Stimulated activated CD4-positive, alpha-beta T cell treated with anti-CD3 and anti-CD28 coated beads, Interleukin-15, amount 100 ng/mL, for 1 hour (primary cell): ENCODE data around the gene CYP4F22.
A peak's percentile ranks its signal among the peaks of the same experiment; 100 is the strongest.
"Not testable (repeated sequence)": the region's sequence is repeated elsewhere in the genome, so short reads cannot be mapped to it uniquely, and the experiment has no call there.

Source experiments
- DNase-seq, 2 donors: peaks; one replicate each; pipeline ENCODE4 v3.0.0-alpha.2; 2020; ENCODE audit warnings: low read depth in 1 of 2, low spot score in 1 of 2

Gene CYP4F22

GRCh38 chr19:15570420-15570819 lies 62.1 kb downstream of the CYP4F22 start:
- no peak for DNase-seq

DNA sequence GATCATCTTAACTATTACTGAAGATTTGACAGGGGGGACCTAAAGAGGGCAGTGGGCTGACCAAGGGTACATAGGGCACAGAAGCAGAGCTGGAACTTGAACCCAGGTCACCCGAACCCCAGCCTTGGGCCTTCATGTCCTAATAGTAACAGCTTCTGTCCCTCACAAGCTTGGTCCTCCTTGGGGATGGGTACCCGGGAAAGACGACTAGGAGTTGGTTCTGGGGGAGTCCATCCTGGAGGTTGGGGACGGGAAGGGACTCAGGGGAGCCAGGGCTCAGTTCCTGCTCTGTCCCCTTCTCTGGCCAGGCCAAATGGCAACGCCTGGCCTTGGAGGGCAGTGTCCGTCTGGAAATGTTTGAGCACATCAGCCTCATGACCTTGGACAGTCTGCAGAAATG lies 67.1 kb downstream of the CYP4F22 start:
- no peak for DNase-seq

DNA sequence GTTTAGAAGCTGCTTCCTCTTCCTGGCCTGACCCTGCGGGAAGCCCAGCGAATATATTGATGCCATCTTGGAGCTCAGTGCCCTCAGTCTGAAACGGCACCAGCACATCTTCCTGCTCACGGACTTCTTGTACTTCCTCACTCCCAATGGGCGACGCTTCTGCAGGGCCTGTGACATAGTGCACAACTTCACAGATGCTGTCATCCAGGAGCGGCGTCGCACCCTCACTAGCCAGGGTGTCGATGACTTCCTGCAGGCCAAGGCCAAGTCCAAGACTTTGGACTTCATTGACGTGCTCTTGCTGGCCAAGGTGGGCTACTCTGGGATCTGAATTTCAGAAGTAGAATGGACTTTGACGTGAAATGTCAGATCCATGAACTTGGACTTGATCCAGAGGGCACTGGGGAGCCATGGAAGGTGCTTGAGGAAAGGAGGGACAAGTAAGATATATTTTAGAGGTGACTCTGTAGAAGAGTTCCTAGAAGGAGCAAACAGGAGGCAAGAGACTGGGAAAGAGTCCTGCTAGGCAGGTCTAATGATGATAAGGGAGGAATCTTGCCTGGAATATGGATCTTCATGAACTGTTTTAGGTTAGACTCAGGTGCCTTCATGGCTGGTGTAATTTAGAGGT lies 68.3 kb downstream of the CYP4F22 start:
- DNase-seq, result no peak

- no peak for DNase-seq
Observed at GRCh38 chr19:15577184-15577771, 69.0 kb downstream of the CYP4F22 start.

- DNase-seq, result no peak
Observed at GRCh38 chr19:15583346-15583745, 75.0 kb downstream of the CYP4F22 start.

GRCh38 chr19:15584095-15584494 lies 75.8 kb downstream of the CYP4F22 start:
- no peak for DNase-seq

GRCh38 chr19:15584541-15585115 lies 76.3 kb downstream of the CYP4F22 start:
- peak; percentile 61 to 77 for DNase-seq

GRCh38 chr19:15587663-15588062 lies 79.3 kb downstream of the CYP4F22 start:
- DNase-seq, result no peak

DNA sequence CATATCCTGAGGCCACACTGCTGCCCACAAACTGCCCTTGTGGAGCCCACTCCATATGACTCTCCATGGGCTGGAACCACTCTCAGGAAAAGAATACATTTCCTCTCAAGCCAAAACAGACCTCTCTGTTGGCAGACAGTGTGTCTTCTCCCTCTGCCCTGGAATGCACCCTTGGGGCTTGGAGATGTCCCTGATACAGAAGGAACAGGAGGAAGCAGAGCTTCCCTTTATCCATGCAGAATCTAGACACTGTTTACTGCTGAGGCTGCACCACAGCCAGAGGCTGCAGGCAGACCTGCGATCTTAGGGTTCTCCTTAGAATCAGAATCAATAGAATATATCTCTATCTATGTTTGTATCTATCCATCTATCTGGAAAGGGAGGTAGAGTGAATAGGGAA lies 79.9 kb downstream of the CYP4F22 start:
- no peak for DNase-seq

DNA sequence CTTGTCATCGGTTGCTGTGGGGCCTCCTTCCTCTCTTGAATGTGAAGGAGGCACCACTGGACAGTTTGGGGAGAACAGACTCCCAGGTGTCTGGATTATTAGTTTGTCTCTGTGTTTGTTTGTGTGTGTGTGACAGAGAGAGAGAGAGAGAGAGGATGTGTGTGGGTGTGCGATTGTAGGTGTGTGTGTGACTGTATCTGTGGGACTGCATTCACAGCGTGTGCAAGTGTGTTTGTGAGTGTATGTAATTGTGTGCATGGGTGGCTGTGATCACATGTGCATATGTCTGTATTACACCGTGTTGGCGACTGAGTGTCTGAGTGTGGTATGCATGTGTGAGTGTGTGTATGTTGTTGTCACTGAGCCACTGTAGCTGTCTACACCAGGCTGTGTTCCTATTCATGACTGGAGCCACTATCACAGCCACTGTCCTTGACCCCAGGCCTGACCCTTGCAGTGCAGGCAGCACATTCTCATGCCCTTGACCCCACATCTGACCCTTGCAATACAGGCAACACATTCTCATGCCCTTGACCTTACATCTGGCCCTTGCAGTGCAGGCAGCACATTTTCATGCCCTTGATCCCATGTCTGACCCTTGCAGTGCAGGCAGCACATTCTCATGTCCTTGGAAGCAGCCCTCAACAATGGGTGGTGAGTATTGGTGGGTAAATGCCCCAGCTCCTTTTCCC lies 81.6 kb downstream of the CYP4F22 start:
- no peak for DNase-seq

DNA sequence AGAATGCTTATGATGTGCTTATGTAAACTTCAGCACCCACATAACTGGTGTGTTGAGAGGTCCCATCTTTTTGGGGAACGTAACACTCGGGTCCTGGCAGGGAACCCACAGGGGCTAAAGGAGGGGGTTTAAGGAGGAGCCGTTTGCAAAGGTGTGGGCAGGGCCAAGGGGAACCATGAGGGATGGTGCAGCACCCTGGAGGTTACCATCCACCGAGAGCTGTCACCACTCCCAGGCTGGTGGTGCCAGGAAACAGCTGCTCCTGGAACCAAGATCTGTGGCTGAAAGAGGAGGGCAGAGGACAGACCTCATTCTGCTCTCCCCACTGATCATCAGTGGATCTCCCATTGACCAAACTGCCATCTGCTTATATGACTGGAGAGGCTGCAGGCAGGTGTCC lies 83.5 kb downstream of the CYP4F22 start:
- DNase-seq, result no peak

DNA sequence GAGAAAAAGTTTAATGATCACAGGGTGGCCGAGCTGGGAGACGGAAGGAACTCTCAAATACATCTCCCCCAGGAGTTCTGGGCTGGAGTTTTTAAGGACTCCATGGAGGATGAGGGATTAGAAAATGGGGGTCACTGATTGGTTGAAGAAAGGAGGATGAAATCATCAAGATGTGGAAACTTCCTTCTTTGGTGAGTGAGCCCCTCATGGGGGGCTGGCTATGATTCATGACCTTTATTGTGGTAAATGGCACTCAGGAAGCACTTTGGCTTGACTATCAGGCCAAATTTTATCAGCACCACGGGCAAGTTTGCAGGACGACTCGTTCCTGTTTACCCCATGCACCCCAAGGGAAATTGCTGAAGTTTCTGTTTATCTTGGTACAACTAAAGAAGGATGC lies 84.2 kb downstream of the CYP4F22 start:
- DNase-seq, result not testable (repeated sequence)

DNA sequence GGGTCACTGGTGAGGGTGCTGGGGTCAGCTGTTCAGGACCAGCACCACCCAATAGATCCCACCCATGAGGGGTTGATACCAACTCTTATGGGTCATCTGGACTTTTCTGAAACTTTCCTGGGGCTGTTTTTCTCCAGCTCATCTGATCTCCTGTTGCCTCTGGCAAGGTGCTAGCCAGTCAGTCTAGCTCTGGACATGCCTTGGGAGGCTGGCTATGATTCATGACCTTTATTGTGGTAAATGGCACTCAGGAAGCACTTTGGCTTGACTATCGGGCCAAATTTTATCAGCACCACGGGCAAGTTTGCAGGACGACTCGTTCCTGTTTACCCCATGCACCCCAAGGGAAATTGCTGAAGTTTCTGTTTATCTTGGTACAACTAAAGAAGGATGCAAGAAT lies 85.4 kb downstream of the CYP4F22 start:
- not testable (repeated sequence) for DNase-seq

- no peak for DNase-seq
Observed at GRCh38 chr19:15595069-15595468, 86.7 kb downstream of the CYP4F22 start.
